Spleen (tissue), 7 donors: Measurements from ENCODE around the gene PIGQ.

Experiments
- CTCF ChIP-seq, 11 experiments: fragments of 200-600 bp in 7 of 11; fragments of 450-650 bp in 4 of 11; sonication (generic) in 4 of 11; IDR thresholded peaks in 8 of 11; conservative IDR thresholded peaks in 3 of 11; 1 replicate in 7 of 11; 2 replicates in 4 of 11; pipeline versions ENCODE4 v1.4.0 to v1.8.0; 2016 to 2021; ENCODE audit warnings: antibody characterized with exemption in 11 of 11, inconsistent platforms in 4 of 11, mild to moderate bottlenecking in 1 of 11
- POLR2A ChIP-seq, 3 donors: fragments of 450-650 bp; IDR thresholded peaks; one replicate each; pipeline ENCODE4 v1.5.1; 2017; ENCODE audit warnings: antibody characterized with exemption in 3 of 3, mild to moderate bottlenecking in 1 of 3
- POLR2AphosphoS5 ChIP-seq, 3 donors: sonication (generic); formaldehyde crosslinking; IDR thresholded peaks; one replicate each; pipeline ENCODE4 v1.5.1; 2017; ENCODE audit warnings: antibody characterized with exemption in 3 of 3
- donor health status: DM: no; HTN: no; CAD: no; lungs with moderate emphysema.
- donor health status: DM: no; HTN: no; CAD: no.
- donor health status: DM: no; HTN: no; CAD: no.

DNA sequence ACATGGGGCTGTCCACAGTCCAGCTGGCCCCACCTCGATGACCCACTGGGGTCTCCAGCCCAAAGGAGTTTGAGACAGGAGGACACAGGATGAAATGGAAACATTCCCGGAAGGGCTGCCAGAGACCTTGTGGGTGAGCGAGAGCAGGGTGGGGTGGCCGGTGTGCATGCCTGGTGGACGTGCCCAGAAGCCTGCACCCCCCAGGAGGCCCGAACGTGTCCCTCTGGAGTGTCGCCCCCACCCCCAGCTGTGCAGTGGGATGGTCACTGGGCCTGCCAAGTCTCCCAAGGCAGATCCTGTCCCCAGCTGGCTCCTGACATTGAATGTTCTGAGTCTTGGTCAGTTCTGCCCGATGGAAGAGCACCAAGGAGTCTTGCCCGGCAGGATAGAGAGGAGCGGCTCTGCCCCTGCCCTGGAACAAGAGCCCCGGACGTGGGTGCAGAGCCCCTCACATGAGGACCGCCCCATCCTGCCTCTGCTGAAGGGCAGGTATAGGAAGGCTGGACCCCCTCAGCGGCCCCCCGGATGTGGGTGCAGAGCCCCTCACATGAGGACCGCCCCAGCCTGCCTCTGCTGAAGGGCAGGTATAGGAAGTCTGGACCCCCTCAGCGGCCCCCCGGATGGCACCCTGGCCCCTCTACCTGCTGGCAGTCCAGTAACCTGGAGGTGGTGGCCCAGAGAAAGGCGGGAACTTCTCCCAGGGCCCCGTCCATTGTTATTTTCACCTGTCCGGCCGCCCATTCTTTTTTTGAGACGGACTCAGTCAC is 45.3 kb upstream of the PIGQ start:
- TF ChIP-seq CTCF (IDR thresholded peaks at IDR 0.05 in 8 of 11, conservative IDR thresholded peaks at IDR 0.05 in 3 of 11) (no peak), POLR2A (IDR thresholded peaks at IDR 0.05) (no peak), POLR2AphosphoS5 (IDR thresholded peaks at IDR 0.05) (peak; percentile 35 to 55 (median 49))
